Heart left ventricle (tissue), 13 donors: ENCODE data around the gene USP34.

Experiments used
- POLR2A ChIP-seq, 2 donors: fragments of 450-650 bp; IDR thresholded peaks; one replicate each; pipeline ENCODE4 v1.6.1; 2017; ENCODE audit warnings: antibody characterized with exemption in 2 of 2, mild to moderate bottlenecking in 2 of 2, moderate library complexity in 2 of 2
- TF ChIP-seq, protein P1 (sequence below), 12 donors: fragments of 200-600 bp; sonication (generic) in 4 of 12; IDR thresholded peaks; one replicate each; pipeline versions ENCODE4 v1.5.0 to v1.8.0; 2018 to 2022; ENCODE audit warnings: antibody characterized with exemption in 12 of 12, mild to moderate bottlenecking in 5 of 12
- donor health status: ischemic (EF 13 %, LVEDD 7.1; RV severe dilation, severe dysfunction).
- donor health status: DM: no; HTN: yes; CAD: no.
- donor health status: DM: no; HTN: no; CAD: no.
- donor health status: ischemic (EF 25% LVEDD 6.9; RV normal size, moderate dysfunction).
- donor health status: ischemic (EF 25% LVEDD 5.7; RV mildly dilated, moderate dysfunction).
- donor health status: ischemic (EF 35%, LVEDD 5.7; RV mildly dilated, moderate dysfunction).
- donor health status: nonischemic (EF 11% LVEDD 7.7; RV severe dilation, severe dysfunction).
- donor health status: DM: yes; HTN: yes; CAD: no.
- donor health status: PGD.
- donor health status: ischemic (EF 29% LVEDD 5.4; RV normal size, mild dysfunction).
- donor health status: nonischemic (EF 23%, LVEDD 6.1; RV moderate dilation, normal function).

DNA sequence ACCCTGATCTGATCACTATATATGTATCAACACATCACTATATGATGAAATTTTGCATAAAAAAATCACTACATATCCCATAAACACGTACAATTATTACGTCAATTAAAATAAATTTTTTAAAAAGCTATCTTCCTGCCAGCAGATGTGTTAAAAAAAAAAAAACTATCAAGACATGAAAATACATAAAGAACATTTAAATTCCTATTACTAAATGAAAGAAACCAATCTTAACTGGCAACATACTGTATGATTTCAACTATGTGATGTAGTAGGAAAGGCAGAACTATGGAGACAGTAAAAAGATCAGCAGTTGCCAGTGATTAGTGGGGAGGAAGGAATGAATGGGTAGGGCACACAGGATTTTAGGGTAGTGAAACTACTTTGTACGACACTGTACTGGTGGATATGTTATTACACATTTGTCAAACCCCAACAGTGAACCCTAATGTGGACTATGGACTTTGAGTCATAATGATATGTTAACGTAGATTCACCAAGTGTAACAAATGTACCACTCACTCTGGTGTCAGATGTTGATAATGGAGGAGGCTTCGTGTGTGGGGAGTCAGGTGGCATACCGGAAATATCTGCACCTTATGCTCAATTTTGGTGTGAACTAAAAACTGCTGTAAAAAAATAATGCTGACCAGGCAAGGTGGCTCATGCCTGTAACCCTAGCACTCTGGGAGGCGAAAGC, 27.4 kb downstream of the USP34 start:
- TF ChIP-seq, protein P1, sequence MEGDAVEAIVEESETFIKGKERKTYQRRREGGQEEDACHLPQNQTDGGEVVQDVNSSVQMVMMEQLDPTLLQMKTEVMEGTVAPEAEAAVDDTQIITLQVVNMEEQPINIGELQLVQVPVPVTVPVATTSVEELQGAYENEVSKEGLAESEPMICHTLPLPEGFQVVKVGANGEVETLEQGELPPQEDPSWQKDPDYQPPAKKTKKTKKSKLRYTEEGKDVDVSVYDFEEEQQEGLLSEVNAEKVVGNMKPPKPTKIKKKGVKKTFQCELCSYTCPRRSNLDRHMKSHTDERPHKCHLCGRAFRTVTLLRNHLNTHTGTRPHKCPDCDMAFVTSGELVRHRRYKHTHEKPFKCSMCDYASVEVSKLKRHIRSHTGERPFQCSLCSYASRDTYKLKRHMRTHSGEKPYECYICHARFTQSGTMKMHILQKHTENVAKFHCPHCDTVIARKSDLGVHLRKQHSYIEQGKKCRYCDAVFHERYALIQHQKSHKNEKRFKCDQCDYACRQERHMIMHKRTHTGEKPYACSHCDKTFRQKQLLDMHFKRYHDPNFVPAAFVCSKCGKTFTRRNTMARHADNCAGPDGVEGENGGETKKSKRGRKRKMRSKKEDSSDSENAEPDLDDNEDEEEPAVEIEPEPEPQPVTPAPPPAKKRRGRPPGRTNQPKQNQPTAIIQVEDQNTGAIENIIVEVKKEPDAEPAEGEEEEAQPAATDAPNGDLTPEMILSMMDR (IDR thresholded peaks at IDR 0.05), result no peak
- no peak for TF ChIP-seq POLR2A (IDR thresholded peaks at IDR 0.05)
